B cell (primary cell): Measurements from ENCODE around the gene DUXB. TPM values are rescaled to one million over a fixed set of nuclear protein-coding genes. Genes with fewer than 3 reads are reported as not detected.

Experiments
- ATAC-seq: fragments of 200-7000 bp; cut with Tn5 transposase; one replicate; pipeline ENCODE4 v1.10.0; 2021; ENCODE audit warnings: low read depth, mild to moderate bottlenecking, moderate number of reproducible peaks, moderate library complexity
- CTCF ChIA-PET: fragments of 350-600 bp; sonication (Branson Sonifier 250); formaldehyde crosslinking; loops from one replicate; lab custom pipeline; 2021; ENCODE audit warnings: antibody characterized with exemption, inconsistent platforms; lab: Charles Lee
- POLR2A ChIA-PET: fragments of 350-600 bp; sonication (Branson Sonifier 250); formaldehyde crosslinking; loops from one replicate; lab custom pipeline; 2021; ENCODE audit warnings: antibody characterized with exemption; lab: Charles Lee
- DNase-seq: peaks from one replicate; pipeline ENCODE4 v3.0.0; 2013
- H2AFZ ChIP-seq: 2 replicates; pipeline ENCODE4 v1.6.1; 2012; ENCODE audit warnings: mild to moderate bottlenecking, low read depth, low read length; ENCODE audit not compliant: insufficient read depth, poor library complexity, severe bottlenecking
- H3K27ac ChIP-seq, 2 donors: 1 replicate in 1 of 2; 2 replicates in 1 of 2; pipeline ENCODE4 v1.5.1; 2012 to 2013; ENCODE audit warnings: low read length in 2 of 2, mild to moderate bottlenecking in 2 of 2, moderate library complexity in 1 of 2
- H3K27me3 ChIP-seq, 4 experiments: fragments of 200-600 bp in 1 of 4; sonication (generic) in 1 of 4; replicated peaks in 1 of 4; 1 replicate in 2 of 4; 2 replicates in 2 of 4; pipeline versions ENCODE4 v1.6.1 to v1.7.0; 2013 to 2016; ENCODE audit warnings: low read length in 3 of 4, mild to moderate bottlenecking in 2 of 4, mixed read lengths in 1 of 4, moderate library complexity in 1 of 4; ENCODE audit not compliant: insufficient read depth in 4 of 4, control insufficient read depth in 3 of 4; ENCODE audit errors: control extremely low read depth in 1 of 4
- H3K36me3 ChIP-seq, 2 experiments: replicated peaks in 1 of 2; 1 replicate in 1 of 2; 2 replicates in 1 of 2; pipeline versions ENCODE4 v1.6.1 to v1.7.1; 2013; ENCODE audit warnings: low read length in 1 of 2; ENCODE audit not compliant: insufficient read depth in 2 of 2, control insufficient read depth in 1 of 2; ENCODE audit errors: control extremely low read depth in 1 of 2, extremely low read depth in 1 of 2
- H3K4me1 ChIP-seq, 2 donors: fragments of 200-600 bp in 1 of 2; sonication (generic) in 1 of 2; 1 replicate in 1 of 2; 2 replicates in 1 of 2; pipeline versions ENCODE4 v1.5.1 to v1.6.1; 2013 to 2017; ENCODE audit warnings: low read length in 2 of 2; ENCODE audit not compliant: control insufficient read depth in 2 of 2, insufficient read depth in 2 of 2
- H3K4me2 ChIP-seq: replicated peaks from 2 replicates; pipeline ENCODE3; 2012; ENCODE audit warnings: mild to moderate bottlenecking, low read depth, low read length; ENCODE audit not compliant: poor library complexity, severe bottlenecking
- H3K4me3 ChIP-seq, 5 experiments: fragments of 200-600 bp in 1 of 5; sonication (generic) in 1 of 5; 1 replicate in 3 of 5; 2 replicates in 2 of 5; pipeline versions ENCODE4 v1.5.1 to v1.7.0; 2011 to 2016; ENCODE audit warnings: low read length in 4 of 5, mild to moderate bottlenecking in 4 of 5, low read depth in 2 of 5, control low read depth in 1 of 5, moderate library complexity in 1 of 5; ENCODE audit not compliant: insufficient read depth in 1 of 5; ENCODE audit errors: control extremely low read depth in 1 of 5, extremely low read depth in 1 of 5
- H3K79me2 ChIP-seq: fragments of 200-600 bp; sonication (generic); one replicate; pipeline ENCODE4 v1.6.0; 2016; ENCODE audit warnings: low read length; ENCODE audit not compliant: control insufficient read depth, insufficient read depth
- H3K9ac ChIP-seq: fragments of 200-600 bp; sonication (generic); 2 replicates; pipeline ENCODE4 v1.6.1; 2017; ENCODE audit warnings: mild to moderate bottlenecking, low read length, moderate library complexity
- H3K9me3 ChIP-seq, 3 donors: one replicate each; pipeline versions ENCODE4 v1.6.1 to v1.7.1; 2013; ENCODE audit warnings: low read length in 2 of 3; ENCODE audit not compliant: control insufficient read depth in 2 of 3, insufficient read depth in 1 of 3; ENCODE audit errors: control extremely low read depth in 1 of 3
- H4K20me1 ChIP-seq: 2 replicates; pipeline ENCODE4 v1.6.0; 2012; ENCODE audit warnings: mild to moderate bottlenecking, low read length; ENCODE audit not compliant: insufficient read depth, control insufficient read depth, poor library complexity, severe bottlenecking
- H3K27ac Mint-ChIP-seq: one replicate; pipeline ENCODE4 v1.8.0; 2021; ENCODE audit warnings: mixed read lengths
- H3K27me3 Mint-ChIP-seq: one replicate; pipeline ENCODE4 v1.8.0; 2021; ENCODE audit warnings: mixed read lengths
- H3K4me1 Mint-ChIP-seq: one replicate; pipeline ENCODE4 v1.8.0; 2021; ENCODE audit warnings: mixed read lengths
- H3K4me3 Mint-ChIP-seq: one replicate; pipeline ENCODE4 v1.8.0; 2021; ENCODE audit warnings: mixed read lengths
- H3K9me3 Mint-ChIP-seq: one replicate; pipeline ENCODE4 v1.8.0; 2022; ENCODE audit warnings: mixed read lengths; ENCODE audit not compliant: insufficient read depth
- EZH2 ChIP-seq: IDR thresholded peaks from 2 replicates; pipeline ENCODE4 v1.6.1; 2012; ENCODE audit warnings: borderline replicate concordance, low read depth, mild to moderate bottlenecking, moderate library complexity, low read length; ENCODE audit not compliant: insufficient read depth, poor library complexity, severe bottlenecking
- WGBS: methylation state at CpG from one replicate; pipeline ENCODE4 v1.1.5; 2013; ENCODE audit warnings: missing lambda C conversion rate; ENCODE audit not compliant: insufficient coverage; 5-methylcytosine and 5-hydroxymethylcytosine counted together
- intact Hi-C: fragments of 100-400 bp; cut with micrococcal nuclease; formaldehyde crosslinking; loops from one replicate; pipeline ENCODE4 v1.10.0; 2022
- polyA plus RNA-seq: library from polyadenylated mRNA; depleted of rRNA; stranded (reverse); fragments of >200 nt; gene quantifications from 2 replicates; pipeline ENCODE4 v1.2.3, GENCODE V29; 2012
- total RNA-seq, 2 donors: library from RNA; stranded (reverse); fragments of 120-200 nt in 1 of 2; gene quantifications; 1 replicate in 1 of 2; 2 replicates in 1 of 2; pipeline versions ENCODE4 v1.2.3 to v1.2.4, GENCODE V29; 2013 to 2022
- TF ChIP-seq, protein P1 (sequence below): fragments of 200-600 bp; IDR thresholded peaks from one replicate; pipeline ENCODE4 v1.8.0; 2022; ENCODE audit warnings: antibody characterized with exemption, mild to moderate bottlenecking

DUXB gene
- total and polyA plus RNA-seq, 2 donors (not counting 1 experiment from before 2014, with no cell fraction given): not detected

DNA sequence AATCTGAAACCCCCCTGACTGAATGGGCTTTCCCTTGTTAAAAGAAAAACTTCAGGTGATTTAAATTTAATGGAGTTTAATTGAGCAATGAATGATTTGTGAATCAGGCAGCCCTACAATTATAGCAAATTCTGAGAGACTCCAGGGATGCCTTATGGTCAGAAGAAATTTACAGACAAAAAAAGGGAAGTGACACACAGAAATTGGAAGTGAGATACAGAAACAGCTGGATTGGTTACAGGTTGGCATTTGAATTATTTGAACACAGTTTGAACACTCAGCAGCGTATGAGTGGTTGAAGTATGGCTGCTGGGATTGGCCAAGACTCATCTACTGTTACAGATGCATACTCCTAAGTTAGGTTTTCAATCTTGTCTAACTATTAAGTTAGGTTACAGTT is 44.0 kb upstream of the DUXB start:
- ChIA-PET POLR2A (no interaction called here), CTCF (no interaction called here)
- Histone ChIP-seq H4K20me1 (no peaks in the 10 kb centered on the region), H3K4me1 (no peaks in the 10 kb centered on the region), H3K27ac (no peak overlapping the region), H3K79me2 (no peaks in the 10 kb centered on the region), H3K9ac (no peak overlapping the region), H2AFZ (no peak overlapping the region), H3K4me3 (no peak overlapping the region), H3K27me3 (peaks cover 0 to 4% (median 0%) of the 10 kb centered on the region in 4 experiments), H3K36me3 (no peaks in the 10 kb centered on the region), H3K9me3 (peaks cover 0 to 12% (median 8%) of the 10 kb centered on the region in 3 donors), H3K4me2 (no peak overlapping the region)
- Mint-ChIP-seq H3K4me1 (no peaks in the 10 kb centered on the region), H3K27me3 (peaks cover 34% of the 10 kb centered on the region), H3K27ac (no peak overlapping the region), H3K4me3 (no peak overlapping the region), H3K9me3 (peaks cover 7% of the 10 kb centered on the region)
- intact Hi-C loops: no loop called here
- WGBS: no CpG with 5 or more reads among the region's 1 CpG
- ATAC-seq (no peak), DNase-seq (no peak)
- no peak for TF ChIP-seq EZH2
- TF ChIP-seq, protein P1, sequence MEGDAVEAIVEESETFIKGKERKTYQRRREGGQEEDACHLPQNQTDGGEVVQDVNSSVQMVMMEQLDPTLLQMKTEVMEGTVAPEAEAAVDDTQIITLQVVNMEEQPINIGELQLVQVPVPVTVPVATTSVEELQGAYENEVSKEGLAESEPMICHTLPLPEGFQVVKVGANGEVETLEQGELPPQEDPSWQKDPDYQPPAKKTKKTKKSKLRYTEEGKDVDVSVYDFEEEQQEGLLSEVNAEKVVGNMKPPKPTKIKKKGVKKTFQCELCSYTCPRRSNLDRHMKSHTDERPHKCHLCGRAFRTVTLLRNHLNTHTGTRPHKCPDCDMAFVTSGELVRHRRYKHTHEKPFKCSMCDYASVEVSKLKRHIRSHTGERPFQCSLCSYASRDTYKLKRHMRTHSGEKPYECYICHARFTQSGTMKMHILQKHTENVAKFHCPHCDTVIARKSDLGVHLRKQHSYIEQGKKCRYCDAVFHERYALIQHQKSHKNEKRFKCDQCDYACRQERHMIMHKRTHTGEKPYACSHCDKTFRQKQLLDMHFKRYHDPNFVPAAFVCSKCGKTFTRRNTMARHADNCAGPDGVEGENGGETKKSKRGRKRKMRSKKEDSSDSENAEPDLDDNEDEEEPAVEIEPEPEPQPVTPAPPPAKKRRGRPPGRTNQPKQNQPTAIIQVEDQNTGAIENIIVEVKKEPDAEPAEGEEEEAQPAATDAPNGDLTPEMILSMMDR: no peak

DNA sequence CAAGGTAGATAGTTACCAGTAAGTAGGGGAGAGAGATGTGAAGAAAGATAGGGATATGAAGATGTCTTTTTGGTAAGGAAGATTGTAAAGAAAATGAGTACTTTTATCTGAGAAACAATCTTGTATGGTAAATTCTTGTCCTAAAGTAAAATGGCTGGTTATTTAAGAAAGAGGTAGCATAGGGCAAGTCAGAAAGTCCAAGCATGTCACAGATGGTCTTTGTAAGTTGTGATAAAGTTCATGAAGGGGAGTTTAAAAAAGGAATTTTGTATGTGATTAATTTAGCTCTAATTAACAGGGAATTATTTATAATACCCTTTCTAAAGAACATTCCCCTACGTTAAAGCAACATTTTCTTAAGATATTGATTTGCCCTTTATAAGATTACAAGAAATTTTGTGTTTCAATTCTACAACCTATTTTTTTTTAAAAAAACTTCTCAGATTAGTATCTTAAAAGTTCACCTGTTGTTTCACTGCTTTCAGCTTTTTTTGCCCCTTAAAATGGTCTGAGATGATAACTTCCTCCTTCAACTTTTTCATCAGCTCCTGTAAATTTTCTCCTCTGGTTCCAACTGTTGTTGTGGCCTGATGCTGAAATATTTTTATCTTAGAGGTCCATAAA is 41.3 kb upstream of the DUXB start:
- ATAC-seq (no peak), DNase-seq (no peak)
- CTCF ChIA-PET: no interaction called here
- Histone ChIP-seq H3K4me3 (no peak overlapping the region), H3K9ac (no peak overlapping the region), H3K27ac (no peak overlapping the region), H2AFZ (no peak overlapping the region), H3K9me3 (peaks cover 0 to 15% (median 8%) of the 10 kb centered on the region in 3 donors), H3K36me3 (no peaks in the 10 kb centered on the region), H3K79me2 (no peaks in the 10 kb centered on the region), H4K20me1 (no peaks in the 10 kb centered on the region), H3K27me3 (no peaks in the 10 kb centered on the region), H3K4me2 (no peak overlapping the region), H3K4me1 (no peaks in the 10 kb centered on the region)
- H3K27ac Mint-ChIP-seq: no peak overlapping the region
- H3K9me3 Mint-ChIP-seq: peaks cover 7% of the 10 kb centered on the region
- no CpG with 5 or more reads among the region's 1 CpG for WGBS
- peaks cover 12% of the 10 kb centered on the region for H3K27me3 Mint-ChIP-seq
- H3K4me1 Mint-ChIP-seq: no peaks in the 10 kb centered on the region
- POLR2A ChIA-PET: no interaction called here
- intact Hi-C loops: no loop called here
- TF ChIP-seq EZH2: no peak
- TF ChIP-seq, protein P1: no peak
- H3K4me3 Mint-ChIP-seq: no peak overlapping the region
